Activated naive CD4-positive, alpha-beta T cell treated with anti-CD3 and anti-CD28 coated beads, Interleukin-2, amount 50 U/mL, for 24 hours (primary cell): ENCODE data around the gene GNG2.

Source experiments
- H3K27ac Mint-ChIP-seq: one replicate; pipeline ENCODE4 v1.8.0; 2021; ENCODE audit warnings: mild to moderate bottlenecking, mixed read lengths
- H3K27me3 Mint-ChIP-seq: one replicate; pipeline ENCODE4 v1.8.0; 2021; ENCODE audit warnings: mixed read lengths
- H3K36me3 Mint-ChIP-seq: one replicate; pipeline ENCODE4 v1.8.0; 2021; ENCODE audit warnings: mixed read lengths
- H3K4me1 Mint-ChIP-seq: one replicate; pipeline ENCODE4 v1.8.0; 2021; ENCODE audit warnings: mixed read lengths
- H3K4me3 Mint-ChIP-seq: one replicate; pipeline ENCODE4 v1.8.0; 2021; ENCODE audit warnings: mild to moderate bottlenecking, mixed read lengths
- H3K9me3 Mint-ChIP-seq: one replicate; pipeline ENCODE4 v1.8.0; 2021; ENCODE audit warnings: mixed read lengths

The GNG2 gene

GRCh38 chr14:51846631-51847488 lies 13.6 kb upstream of the GNG2 start:
- no peaks in the 10 kb centered on the region for H3K27me3 Mint-ChIP-seq
- peaks cover 12% of the 10 kb centered on the region for H3K9me3 Mint-ChIP-seq
- peak overlapping the region; percentile 99 for H3K27ac Mint-ChIP-seq
- H3K4me3 Mint-ChIP-seq, result peak overlapping the region; percentile 85
- H3K4me1 Mint-ChIP-seq, result peaks cover 82% of the 10 kb centered on the region
- peaks cover 10% of the 10 kb centered on the region for H3K36me3 Mint-ChIP-seq

GRCh38 chr14:51847489-51847796 lies 13.0 kb upstream of the GNG2 start:
- peaks cover 88% of the 10 kb centered on the region for H3K4me1 Mint-ChIP-seq
- H3K4me3 Mint-ChIP-seq, result peak overlapping the region; percentile 85
- peaks cover 10% of the 10 kb centered on the region for H3K36me3 Mint-ChIP-seq
- H3K9me3 Mint-ChIP-seq, result peaks cover 12% of the 10 kb centered on the region
- no peaks in the 10 kb centered on the region for H3K27me3 Mint-ChIP-seq
- peak overlapping the region; percentile 99 for H3K27ac Mint-ChIP-seq

- peaks cover 10% of the 10 kb centered on the region for H3K36me3 Mint-ChIP-seq
- peak overlapping the region; percentile 73 for H3K4me3 Mint-ChIP-seq
- H3K27me3 Mint-ChIP-seq, result no peaks in the 10 kb centered on the region
- H3K9me3 Mint-ChIP-seq, result peaks cover 12% of the 10 kb centered on the region
- H3K27ac Mint-ChIP-seq, result peak overlapping the region; percentile 91
- H3K4me1 Mint-ChIP-seq, result peaks cover 93% of the 10 kb centered on the region
These were observed 12.3 kb upstream of the GNG2 start for GRCh38 chr14:51848120-51848519.

GRCh38 chr14:51849097-51849496 lies 11.3 kb upstream of the GNG2 start:
- Mint-ChIP-seq H3K36me3 (peaks cover 10% of the 10 kb centered on the region), H3K27me3 (no peaks in the 10 kb centered on the region), H3K4me3 (peak overlapping the region; percentile 43), H3K4me1 (peaks cover 89% of the 10 kb centered on the region), H3K27ac (peak overlapping the region; percentile 91), H3K9me3 (peaks cover 11% of the 10 kb centered on the region)

GRCh38 chr14:51850651-51851050 lies 9.8 kb upstream of the GNG2 start:
- Mint-ChIP-seq H3K4me1 (peaks cover 82% of the 10 kb centered on the region), H3K36me3 (peaks cover 10% of the 10 kb centered on the region), H3K9me3 (peaks cover 9% of the 10 kb centered on the region), H3K27me3 (no peaks in the 10 kb centered on the region), H3K4me3 (no peak overlapping the region), H3K27ac (peak overlapping the region; percentile 76)

- Mint-ChIP-seq H3K27ac (no peak overlapping the region), H3K27me3 (no peaks in the 10 kb centered on the region), H3K4me1 (peaks cover 74% of the 10 kb centered on the region), H3K36me3 (peaks cover 7% of the 10 kb centered on the region), H3K4me3 (no peak overlapping the region), H3K9me3 (peaks cover 9% of the 10 kb centered on the region)
These were observed 7.9 kb upstream of the GNG2 start for GRCh38 chr14:51852541-51852940.

GRCh38 chr14:51855234-51855633 lies 5.2 kb upstream of the GNG2 start:
- H3K27me3 Mint-ChIP-seq, result no peaks in the 10 kb centered on the region
- H3K27ac Mint-ChIP-seq, result peak overlapping the region; percentile 64
- H3K4me1 Mint-ChIP-seq, result peaks cover 77% of the 10 kb centered on the region
- no peak overlapping the region for H3K4me3 Mint-ChIP-seq
- no peaks in the 10 kb centered on the region for H3K9me3 Mint-ChIP-seq
- H3K36me3 Mint-ChIP-seq, result peaks cover 3% of the 10 kb centered on the region

- Mint-ChIP-seq H3K4me3 (no peak overlapping the region), H3K36me3 (no peaks in the 10 kb centered on the region), H3K27me3 (no peaks in the 10 kb centered on the region), H3K9me3 (no peaks in the 10 kb centered on the region), H3K4me1 (peaks cover 68% of the 10 kb centered on the region), H3K27ac (no peak overlapping the region)
These were observed 3.6 kb upstream of the GNG2 start for GRCh38 chr14:51856792-51857296.

GRCh38 chr14:51859131-51859530 lies 1.3 kb upstream of the GNG2 start:
- H3K36me3 Mint-ChIP-seq, result peaks cover 2% of the 10 kb centered on the region
- peaks cover 70% of the 10 kb centered on the region for H3K4me1 Mint-ChIP-seq
- H3K27ac Mint-ChIP-seq, result peak overlapping the region; percentile 71
- H3K4me3 Mint-ChIP-seq, result no peak overlapping the region
- no peaks in the 10 kb centered on the region for H3K27me3 Mint-ChIP-seq
- H3K9me3 Mint-ChIP-seq, result no peaks in the 10 kb centered on the region

- no peaks in the 10 kb centered on the region for H3K27me3 Mint-ChIP-seq
- H3K4me3 Mint-ChIP-seq, result peak overlapping the region; percentile 99
- H3K27ac Mint-ChIP-seq, result peak overlapping the region; percentile 97
- peaks cover 2% of the 10 kb centered on the region for H3K36me3 Mint-ChIP-seq
- H3K9me3 Mint-ChIP-seq, result no peaks in the 10 kb centered on the region
- H3K4me1 Mint-ChIP-seq, result peaks cover 75% of the 10 kb centered on the region
These were observed 550 bp downstream of the GNG2 start for GRCh38 chr14:51860825-51861499.

- Mint-ChIP-seq H3K36me3 (peaks cover 2% of the 10 kb centered on the region), H3K4me1 (peaks cover 68% of the 10 kb centered on the region), H3K4me3 (peak overlapping the region; percentile 99), H3K9me3 (no peaks in the 10 kb centered on the region), H3K27ac (peak overlapping the region; percentile 95), H3K27me3 (no peaks in the 10 kb centered on the region)
These were observed 1.9 kb downstream of the GNG2 start for GRCh38 chr14:51862176-51862796.

- Mint-ChIP-seq H3K36me3 (peaks cover 2% of the 10 kb centered on the region), H3K4me1 (peaks cover 62% of the 10 kb centered on the region), H3K27ac (peak overlapping the region; percentile 95), H3K4me3 (peak overlapping the region; percentile 99), H3K9me3 (no peaks in the 10 kb centered on the region), H3K27me3 (no peaks in the 10 kb centered on the region)
These were observed 2.4 kb downstream of the GNG2 start for GRCh38 chr14:51862860-51863259.

- Mint-ChIP-seq H3K27me3 (no peaks in the 10 kb centered on the region), H3K9me3 (no peaks in the 10 kb centered on the region), H3K4me3 (no peak overlapping the region), H3K36me3 (peaks cover 5% of the 10 kb centered on the region), H3K4me1 (peaks cover 32% of the 10 kb centered on the region), H3K27ac (no peak overlapping the region)
These were observed 5.7 kb downstream of the GNG2 start for GRCh38 chr14:51865953-51866747.

GRCh38 chr14:51867741-51868140 lies 7.3 kb downstream of the GNG2 start:
- Mint-ChIP-seq H3K27ac (no peak overlapping the region), H3K36me3 (peaks cover 3% of the 10 kb centered on the region), H3K27me3 (no peaks in the 10 kb centered on the region), H3K4me3 (no peak overlapping the region), H3K9me3 (no peaks in the 10 kb centered on the region), H3K4me1 (peaks cover 38% of the 10 kb centered on the region)

GRCh38 chr14:51868405-51868804 lies 8.0 kb downstream of the GNG2 start:
- Mint-ChIP-seq H3K9me3 (no peaks in the 10 kb centered on the region), H3K4me3 (no peak overlapping the region), H3K36me3 (peaks cover 7% of the 10 kb centered on the region), H3K4me1 (peaks cover 38% of the 10 kb centered on the region), H3K27me3 (no peaks in the 10 kb centered on the region), H3K27ac (no peak overlapping the region)
